ENCODE results near the gene PSD4.

The PSD4 gene

DNA sequence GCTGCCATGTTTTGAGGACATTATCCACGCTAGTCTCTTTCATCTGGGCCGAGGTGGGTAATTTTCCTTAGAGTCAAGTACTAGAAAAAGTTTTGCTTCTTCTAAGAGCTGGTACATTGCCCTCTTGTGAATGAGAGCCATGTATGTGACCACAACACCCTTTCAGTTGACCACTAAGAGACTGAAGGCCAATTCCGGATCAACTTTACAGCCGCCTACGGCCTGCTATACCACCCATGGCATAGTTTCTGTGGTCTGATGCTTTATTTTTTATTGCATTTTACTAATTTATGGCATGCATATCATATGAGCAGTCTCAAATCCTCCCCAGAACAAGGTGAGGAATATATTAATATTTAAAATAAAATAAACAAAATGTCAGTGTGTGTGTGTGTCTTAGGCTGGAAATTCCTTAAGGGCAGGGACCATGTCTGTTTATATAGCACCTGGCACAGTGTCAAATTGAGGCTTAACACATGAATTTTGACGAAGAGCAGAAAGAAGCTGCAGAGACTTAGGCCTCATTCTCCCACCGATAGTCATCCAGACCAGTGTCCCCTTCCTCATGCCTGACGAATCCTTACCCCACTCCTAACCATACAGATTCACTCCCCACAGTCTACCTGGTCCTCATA lies 35.4 kb downstream of the PSD4 start:
- no peak for DNase-seq (ENCODE audit: low read depth)
- TF ChIP-seq, protein P1, sequence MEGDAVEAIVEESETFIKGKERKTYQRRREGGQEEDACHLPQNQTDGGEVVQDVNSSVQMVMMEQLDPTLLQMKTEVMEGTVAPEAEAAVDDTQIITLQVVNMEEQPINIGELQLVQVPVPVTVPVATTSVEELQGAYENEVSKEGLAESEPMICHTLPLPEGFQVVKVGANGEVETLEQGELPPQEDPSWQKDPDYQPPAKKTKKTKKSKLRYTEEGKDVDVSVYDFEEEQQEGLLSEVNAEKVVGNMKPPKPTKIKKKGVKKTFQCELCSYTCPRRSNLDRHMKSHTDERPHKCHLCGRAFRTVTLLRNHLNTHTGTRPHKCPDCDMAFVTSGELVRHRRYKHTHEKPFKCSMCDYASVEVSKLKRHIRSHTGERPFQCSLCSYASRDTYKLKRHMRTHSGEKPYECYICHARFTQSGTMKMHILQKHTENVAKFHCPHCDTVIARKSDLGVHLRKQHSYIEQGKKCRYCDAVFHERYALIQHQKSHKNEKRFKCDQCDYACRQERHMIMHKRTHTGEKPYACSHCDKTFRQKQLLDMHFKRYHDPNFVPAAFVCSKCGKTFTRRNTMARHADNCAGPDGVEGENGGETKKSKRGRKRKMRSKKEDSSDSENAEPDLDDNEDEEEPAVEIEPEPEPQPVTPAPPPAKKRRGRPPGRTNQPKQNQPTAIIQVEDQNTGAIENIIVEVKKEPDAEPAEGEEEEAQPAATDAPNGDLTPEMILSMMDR (conservative IDR thresholded peaks at IDR 0.05; ENCODE audit: low read length), result no peak
- no peak overlapping the region for H3K4me3 ChIP-seq (ENCODE audit: low read length)

DNA sequence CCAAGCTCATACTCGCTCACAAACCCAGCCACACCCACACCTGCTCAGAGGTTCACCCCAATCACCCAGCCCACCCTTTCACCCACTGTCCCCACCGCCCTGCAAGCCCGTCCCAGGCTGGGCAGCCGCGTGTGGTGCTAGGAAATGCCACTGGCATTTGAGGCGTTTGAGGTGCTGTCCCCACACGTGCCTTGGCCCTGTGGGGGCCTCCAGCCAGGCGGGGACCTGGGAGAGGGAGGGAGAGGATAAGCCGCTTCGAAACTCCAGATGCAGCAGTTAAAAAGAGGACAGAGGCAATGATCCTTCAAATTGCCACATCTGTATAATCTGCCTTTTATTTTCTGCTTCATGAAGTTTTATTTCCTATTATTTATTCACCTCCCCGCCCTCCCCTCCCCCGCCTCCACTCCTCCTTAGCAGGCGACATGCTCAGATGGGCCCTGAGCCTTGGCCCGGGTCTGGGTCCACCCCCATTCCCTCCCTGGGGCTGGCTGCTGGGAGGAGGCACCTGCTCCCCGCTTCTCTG lies 35.9 kb downstream of the PSD4 start:
- H3K4me3 ChIP-seq (ENCODE audit: low read length), result no peak overlapping the region
- no peak for DNase-seq (ENCODE audit: low read depth)
- TF ChIP-seq, protein P1 (conservative IDR thresholded peaks at IDR 0.05; ENCODE audit: low read length), result no peak

DNA sequence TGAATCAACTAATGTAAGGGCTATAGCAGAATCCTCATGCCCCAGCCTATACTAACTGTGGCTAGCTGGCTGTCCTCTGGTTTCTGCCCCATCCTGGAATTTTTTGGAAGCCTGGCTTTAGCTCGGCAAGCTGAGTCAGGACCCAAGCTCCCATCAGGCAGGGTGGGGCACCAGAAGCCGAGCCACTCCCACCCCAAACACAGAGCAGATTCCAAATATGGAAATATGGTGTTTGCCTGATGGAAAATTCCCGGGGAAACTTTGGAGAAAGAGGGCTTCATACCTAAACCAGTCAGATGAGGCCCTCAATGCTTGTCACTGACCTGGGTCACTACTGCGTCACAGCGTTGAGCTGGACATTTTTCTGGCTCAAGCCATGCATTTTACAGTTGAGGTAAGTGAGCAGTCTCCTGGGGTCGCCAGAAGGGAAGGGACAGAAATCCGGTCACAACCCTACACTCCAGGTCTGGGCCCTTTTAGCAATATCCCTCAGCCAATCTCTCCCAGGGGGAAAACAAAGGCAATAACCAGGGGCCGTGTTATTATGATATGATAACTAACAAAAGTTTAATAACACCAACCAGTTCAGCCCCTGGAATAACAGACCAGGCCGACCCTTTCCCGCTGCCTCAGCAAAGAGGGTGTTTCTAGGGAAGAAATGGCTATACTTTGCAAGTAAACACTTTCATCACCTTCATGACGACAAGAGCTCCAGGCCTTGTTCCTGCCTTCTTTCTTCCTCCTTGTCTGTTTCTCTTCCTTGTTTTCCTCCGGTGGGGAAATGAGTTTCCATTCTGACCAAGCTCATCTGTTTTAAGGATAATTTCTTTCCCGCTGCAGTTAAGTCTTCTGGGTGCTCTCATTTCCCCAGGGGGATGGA lies 37.7 kb downstream of the PSD4 start:
- DNase-seq (ENCODE audit: low read depth), result peak; percentile 70
- H3K4me3 ChIP-seq (ENCODE audit: low read length), result no peak overlapping the region
- TF ChIP-seq, protein P1 (conservative IDR thresholded peaks at IDR 0.05; ENCODE audit: low read length), result no peak

DNA sequence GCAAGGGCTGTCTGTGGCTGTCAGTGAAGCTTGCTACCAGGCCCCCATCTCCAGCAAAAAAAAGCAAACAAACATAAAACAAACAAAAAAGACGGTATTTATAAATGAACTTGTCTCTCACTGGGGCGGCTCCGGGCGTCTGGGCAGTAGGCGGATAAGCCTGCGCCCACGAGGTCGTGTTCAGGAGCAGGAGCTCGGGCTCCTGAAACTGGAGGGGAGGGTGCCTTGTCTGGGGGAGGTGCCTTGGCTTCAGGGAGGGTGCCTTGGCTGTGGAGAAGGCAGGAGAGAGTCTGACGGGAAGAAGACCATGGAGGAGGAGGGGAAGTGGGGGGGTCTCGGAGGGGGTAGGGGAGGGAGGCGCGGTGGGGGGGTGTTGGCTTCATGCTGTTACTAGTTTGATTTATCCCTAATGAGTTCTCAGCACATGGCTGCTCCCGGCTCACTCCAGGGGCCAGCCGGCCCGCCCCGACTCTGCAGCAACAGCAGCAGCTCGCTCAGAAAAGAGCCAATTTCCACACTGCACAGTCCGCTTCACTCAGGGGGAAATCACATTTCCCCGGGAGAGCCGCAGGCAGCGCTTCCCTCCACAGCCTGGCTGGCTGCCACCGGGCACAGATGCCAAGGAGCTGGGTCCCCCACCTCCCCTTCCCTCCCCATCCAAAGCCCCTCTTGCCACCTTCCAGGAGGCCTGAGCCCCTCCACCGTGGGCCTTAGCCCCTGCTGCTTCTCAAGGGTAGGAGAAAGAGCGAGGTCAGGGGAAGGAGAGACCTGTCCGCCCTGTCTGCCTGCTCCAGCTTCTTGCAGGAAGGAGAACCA lies 38.7 kb downstream of the PSD4 start:
- DNase-seq (ENCODE audit: low read depth), result no peak
- TF ChIP-seq, protein P1 (conservative IDR thresholded peaks at IDR 0.05; ENCODE audit: low read length), result no peak
- H3K4me3 ChIP-seq (ENCODE audit: low read length), result no peak overlapping the region

DNA sequence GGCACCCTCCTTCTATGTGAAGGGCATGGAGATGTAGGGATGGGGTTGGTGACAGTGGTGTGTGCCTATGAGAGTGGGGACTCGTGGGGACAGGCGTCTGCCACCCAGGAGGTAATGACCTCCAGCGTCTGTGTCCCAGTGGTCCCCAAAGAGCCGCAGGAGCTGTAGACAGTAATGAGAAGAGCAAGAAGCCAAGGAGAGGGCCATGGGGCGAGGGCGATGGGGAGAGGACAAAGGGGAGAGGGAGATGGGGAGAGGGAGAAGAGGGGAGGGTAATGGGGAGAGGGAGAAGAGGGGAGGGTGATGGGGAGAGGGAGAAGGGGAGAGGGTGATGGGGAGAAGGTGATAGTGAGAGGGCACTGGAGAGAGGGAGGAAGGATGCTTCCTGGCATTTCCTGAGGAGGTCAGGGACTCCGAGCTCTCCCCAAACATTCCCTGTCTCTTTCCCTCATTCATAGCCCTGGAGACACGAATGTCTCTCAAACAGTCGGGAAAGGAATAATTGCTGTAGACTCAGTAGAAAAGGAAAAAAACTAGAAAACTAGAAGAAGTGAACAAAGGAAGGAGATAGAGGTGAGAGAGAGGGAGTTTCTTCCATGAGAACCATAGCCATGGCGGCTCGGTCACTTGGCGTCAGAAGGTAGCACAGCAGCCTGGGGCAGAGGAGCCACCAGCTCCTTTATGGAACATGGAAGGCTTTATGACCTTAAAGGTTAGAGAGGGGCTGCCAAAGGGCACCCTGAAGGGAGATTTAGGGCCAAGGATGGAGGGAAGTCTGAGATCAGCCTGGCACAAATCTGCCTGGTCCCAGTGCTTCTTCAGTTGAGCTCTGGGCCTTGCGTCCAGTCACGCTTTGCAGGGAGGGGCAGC lies 39.5 kb downstream of the PSD4 start:
- TF ChIP-seq, protein P1 (conservative IDR thresholded peaks at IDR 0.05; ENCODE audit: low read length), result no peak
- no peak overlapping the region for H3K4me3 ChIP-seq (ENCODE audit: low read length)
- DNase-seq (ENCODE audit: low read depth), result no peak

DNA sequence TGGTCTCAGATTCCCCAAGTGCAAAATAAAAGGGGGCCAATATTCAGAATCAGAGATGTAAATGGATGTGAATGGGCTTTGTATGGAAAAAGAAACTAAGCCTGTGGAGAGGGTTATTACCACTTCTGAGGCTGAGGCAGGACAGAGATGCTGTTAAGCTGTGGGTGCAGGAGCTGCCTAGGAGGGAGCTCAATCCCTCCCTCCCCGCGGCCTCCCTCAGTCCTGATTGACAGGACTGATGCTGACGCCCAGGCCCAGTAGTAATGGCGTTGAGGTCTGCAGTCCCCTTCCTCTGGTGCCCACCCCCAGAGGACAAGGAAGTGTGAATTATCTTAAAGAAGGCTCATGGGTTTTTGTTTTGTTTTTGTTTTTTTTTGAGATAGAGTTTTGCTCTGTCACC lies 40.4 kb downstream of the PSD4 start:
- no peak for DNase-seq (ENCODE audit: low read depth)
- TF ChIP-seq, protein P1 (conservative IDR thresholded peaks at IDR 0.05; ENCODE audit: low read length), result no peak
- H3K4me3 ChIP-seq (ENCODE audit: low read length), result no peak overlapping the region

Data from AG10803 (cell line).